ENCODE measurements around the gene FAM222A.

DNA sequence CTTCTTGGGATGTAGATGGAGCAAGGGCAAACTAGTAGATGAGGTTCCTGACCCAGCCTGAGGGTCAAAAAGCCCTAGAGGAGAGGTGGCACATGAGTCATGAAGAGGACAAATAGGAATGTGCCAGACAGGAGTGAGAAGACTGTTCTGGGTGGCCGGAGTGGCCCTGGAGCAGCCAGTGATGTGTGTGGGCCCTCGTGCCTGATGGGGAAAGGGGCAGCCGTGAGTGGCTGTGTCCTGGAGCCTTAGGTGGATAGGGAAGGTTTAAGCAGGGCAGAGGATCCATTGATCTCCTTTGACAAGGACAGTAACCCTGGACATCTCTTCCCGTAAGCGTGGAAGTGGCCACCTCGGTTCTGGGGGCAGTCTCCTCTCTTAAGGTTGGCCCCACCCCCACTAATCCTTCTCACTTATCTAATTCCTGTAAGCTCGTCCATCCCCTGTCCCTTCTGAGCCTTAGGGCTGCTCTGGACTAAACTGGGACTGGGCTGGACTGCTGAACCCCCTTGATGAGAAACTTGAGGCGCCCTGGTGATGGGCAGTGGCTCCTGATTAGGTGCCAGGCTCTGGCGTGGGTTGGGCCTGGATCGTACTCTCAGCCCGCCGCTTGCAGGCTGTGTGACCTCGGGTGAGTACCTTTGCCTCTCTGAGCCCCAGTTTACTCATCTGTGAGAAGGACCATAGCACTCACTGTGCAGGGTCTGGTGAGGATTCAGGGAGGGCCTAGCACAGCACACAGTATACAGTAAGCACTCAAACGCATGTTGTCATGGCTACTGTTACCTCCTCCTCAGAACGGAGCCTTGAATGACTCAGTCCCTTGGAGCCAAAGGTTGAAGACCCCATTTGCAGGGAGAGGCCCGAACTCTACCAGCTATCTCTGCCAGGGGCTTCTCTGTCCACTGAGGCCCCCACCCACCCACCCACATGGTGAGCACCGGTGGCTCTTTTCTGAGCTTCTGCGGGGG is 4.0 kb downstream of the FAM222A start:
- no peak for TF ChIP-seq RAD21 (IDR thresholded peaks at IDR 0.05; ENCODE audit: low read length)
- TF ChIP-seq, protein P1, sequence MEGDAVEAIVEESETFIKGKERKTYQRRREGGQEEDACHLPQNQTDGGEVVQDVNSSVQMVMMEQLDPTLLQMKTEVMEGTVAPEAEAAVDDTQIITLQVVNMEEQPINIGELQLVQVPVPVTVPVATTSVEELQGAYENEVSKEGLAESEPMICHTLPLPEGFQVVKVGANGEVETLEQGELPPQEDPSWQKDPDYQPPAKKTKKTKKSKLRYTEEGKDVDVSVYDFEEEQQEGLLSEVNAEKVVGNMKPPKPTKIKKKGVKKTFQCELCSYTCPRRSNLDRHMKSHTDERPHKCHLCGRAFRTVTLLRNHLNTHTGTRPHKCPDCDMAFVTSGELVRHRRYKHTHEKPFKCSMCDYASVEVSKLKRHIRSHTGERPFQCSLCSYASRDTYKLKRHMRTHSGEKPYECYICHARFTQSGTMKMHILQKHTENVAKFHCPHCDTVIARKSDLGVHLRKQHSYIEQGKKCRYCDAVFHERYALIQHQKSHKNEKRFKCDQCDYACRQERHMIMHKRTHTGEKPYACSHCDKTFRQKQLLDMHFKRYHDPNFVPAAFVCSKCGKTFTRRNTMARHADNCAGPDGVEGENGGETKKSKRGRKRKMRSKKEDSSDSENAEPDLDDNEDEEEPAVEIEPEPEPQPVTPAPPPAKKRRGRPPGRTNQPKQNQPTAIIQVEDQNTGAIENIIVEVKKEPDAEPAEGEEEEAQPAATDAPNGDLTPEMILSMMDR (conservative IDR thresholded peaks at IDR 0.05; ENCODE audit: low read depth, low read length): no peak
- TF ChIP-seq, protein P2, sequence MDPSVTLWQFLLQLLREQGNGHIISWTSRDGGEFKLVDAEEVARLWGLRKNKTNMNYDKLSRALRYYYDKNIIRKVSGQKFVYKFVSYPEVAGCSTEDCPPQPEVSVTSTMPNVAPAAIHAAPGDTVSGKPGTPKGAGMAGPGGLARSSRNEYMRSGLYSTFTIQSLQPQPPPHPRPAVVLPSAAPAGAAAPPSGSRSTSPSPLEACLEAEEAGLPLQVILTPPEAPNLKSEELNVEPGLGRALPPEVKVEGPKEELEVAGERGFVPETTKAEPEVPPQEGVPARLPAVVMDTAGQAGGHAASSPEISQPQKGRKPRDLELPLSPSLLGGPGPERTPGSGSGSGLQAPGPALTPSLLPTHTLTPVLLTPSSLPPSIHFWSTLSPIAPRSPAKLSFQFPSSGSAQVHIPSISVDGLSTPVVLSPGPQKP (IDR thresholded peaks at IDR 0.05; ENCODE audit: borderline replicate concordance, low read depth, low read length): no peak
- no peak for TF ChIP-seq POLR2A (IDR thresholded peaks at IDR 0.05; ENCODE audit: low read depth, low read length)
- TF ChIP-seq RFX5 (IDR thresholded peaks at IDR 0.05; ENCODE audit: low read depth, low read length): no peak
- no peak for TF ChIP-seq CHD1 (IDR thresholded peaks at IDR 0.05; ENCODE audit: low read depth, low read length)
- TF ChIP-seq RCOR1 (IDR thresholded peaks at IDR 0.05; ENCODE audit: insufficient replicate concordance, low read length): no peak
- TF ChIP-seq MAZ (IDR thresholded peaks at IDR 0.05; ENCODE audit: borderline replicate concordance, low read depth, low read length): no peak
- TF ChIP-seq, protein P3, sequence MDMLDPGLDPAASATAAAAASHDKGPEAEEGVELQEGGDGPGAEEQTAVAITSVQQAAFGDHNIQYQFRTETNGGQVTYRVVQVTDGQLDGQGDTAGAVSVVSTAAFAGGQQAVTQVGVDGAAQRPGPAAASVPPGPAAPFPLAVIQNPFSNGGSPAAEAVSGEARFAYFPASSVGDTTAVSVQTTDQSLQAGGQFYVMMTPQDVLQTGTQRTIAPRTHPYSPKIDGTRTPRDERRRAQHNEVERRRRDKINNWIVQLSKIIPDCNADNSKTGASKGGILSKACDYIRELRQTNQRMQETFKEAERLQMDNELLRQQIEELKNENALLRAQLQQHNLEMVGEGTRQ (IDR thresholded peaks at IDR 0.05; ENCODE audit: low read depth, low read length): no peak
- no peak for TF ChIP-seq SMC3 (IDR thresholded peaks at IDR 0.05; ENCODE audit: low read depth, low read length)
- TF ChIP-seq FOS (IDR thresholded peaks at IDR 0.05; ENCODE audit: low read depth, low read length): no peak
- TF ChIP-seq MAFK (IDR thresholded peaks at IDR 0.05; ENCODE audit: low read depth, low read length): no peak
